VCaP (cell line): Measurements from ENCODE around the gene AOC3.
"Not testable (repeated sequence)": the region's sequence is repeated elsewhere in the genome, so short reads cannot be mapped to it uniquely, and the experiment has no call there.

Experiments
- H3K27ac ChIP-seq: fragments of 450-650 bp; 2 replicates; pipeline ENCODE4 v1.5.1; 2017
- TF ChIP-seq, protein P1 (sequence below): fragments of 450-650 bp; conservative IDR thresholded peaks from 2 replicates; pipeline ENCODE4 v1.5.1; 2017; ENCODE audit warnings: mild to moderate bottlenecking, moderate library complexity

AOC3 gene

GRCh38 chr17:42866216-42866615 is 15.2 kb downstream of the AOC3 start:
- H3K27ac ChIP-seq, result no peak overlapping the region

GRCh38 chr17:42866631-42867575 is 15.9 kb downstream of the AOC3 start:
- no peak overlapping the region for H3K27ac ChIP-seq
- TF ChIP-seq, protein P1, sequence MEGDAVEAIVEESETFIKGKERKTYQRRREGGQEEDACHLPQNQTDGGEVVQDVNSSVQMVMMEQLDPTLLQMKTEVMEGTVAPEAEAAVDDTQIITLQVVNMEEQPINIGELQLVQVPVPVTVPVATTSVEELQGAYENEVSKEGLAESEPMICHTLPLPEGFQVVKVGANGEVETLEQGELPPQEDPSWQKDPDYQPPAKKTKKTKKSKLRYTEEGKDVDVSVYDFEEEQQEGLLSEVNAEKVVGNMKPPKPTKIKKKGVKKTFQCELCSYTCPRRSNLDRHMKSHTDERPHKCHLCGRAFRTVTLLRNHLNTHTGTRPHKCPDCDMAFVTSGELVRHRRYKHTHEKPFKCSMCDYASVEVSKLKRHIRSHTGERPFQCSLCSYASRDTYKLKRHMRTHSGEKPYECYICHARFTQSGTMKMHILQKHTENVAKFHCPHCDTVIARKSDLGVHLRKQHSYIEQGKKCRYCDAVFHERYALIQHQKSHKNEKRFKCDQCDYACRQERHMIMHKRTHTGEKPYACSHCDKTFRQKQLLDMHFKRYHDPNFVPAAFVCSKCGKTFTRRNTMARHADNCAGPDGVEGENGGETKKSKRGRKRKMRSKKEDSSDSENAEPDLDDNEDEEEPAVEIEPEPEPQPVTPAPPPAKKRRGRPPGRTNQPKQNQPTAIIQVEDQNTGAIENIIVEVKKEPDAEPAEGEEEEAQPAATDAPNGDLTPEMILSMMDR, result no peak

More at GRCh38 chr17:42866216-42866615, 15.2 kb downstream of the AOC3 start:
- TF ChIP-seq, protein P1, result no peak

DNA sequence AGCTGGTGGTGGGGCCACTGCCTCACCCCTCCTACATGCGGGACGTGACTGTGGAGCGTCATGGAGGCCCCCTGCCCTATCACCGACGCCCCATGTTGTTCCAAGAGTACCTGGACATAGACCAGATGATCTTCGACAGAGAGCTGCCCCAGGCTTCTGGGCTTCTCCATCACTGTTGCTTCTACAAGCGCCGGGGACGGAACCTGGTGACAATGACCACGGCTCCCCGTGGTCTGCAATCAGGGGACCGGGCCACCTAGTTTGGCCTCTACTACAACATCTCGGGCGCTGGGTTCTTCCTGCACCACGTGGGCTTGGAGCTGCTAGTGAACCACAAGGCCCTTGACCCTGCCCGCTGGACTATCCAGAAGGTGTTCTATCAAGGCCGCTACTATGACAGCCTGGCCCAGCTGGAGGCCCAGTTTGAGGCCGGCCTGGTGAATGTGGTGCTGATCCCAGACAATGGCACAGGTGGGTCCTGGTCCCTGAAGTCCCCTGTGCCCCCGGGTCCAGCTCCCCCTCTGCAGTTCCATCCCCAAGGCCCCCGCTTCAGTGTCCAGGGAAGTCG is 16.8 kb downstream of the AOC3 start:
- H3K27ac ChIP-seq, result not testable (repeated sequence)

DNA sequence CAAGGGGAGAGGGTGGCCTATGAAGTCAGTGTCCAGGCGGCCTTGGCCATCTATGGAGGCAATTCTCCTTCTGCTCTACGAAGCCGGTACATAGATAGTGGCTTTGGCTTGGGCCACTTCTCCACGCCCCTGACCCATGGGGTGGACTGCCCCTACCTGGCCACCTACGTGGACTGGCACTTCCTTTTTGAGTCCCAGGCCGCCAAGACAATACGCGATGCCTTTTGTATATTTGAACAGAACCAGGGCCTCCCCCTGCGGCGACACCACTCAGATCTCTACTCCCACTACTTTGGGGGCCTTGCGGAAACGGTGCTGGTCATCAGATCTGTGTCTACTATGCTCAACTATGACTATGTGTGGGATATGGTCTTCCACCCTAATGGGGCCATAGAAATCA is 17.3 kb downstream of the AOC3 start:
- no peak overlapping the region for H3K27ac ChIP-seq
- TF ChIP-seq, protein P1, result no peak

DNA sequence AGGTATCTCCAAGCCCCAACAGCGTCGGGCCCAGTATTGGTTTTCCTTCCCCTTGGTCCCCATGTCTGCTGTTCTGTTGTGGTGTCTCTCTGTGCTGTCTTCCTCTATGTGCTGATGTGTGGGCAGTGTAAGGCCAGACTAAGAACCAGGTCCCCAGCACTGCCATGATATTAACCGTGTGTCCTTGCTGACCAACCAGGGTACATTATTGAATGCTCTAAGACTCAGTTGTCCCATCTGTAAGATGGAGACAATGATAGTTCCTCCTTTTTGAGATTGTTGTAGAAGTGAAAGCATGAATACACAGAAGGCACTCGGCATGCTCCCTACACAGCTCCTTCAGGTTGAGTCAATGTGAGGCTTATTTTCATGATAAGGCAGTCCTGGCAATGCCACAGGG is 20.6 kb downstream of the AOC3 start:
- H3K27ac ChIP-seq, result no peak overlapping the region
- TF ChIP-seq, protein P1, result no peak

DNA sequence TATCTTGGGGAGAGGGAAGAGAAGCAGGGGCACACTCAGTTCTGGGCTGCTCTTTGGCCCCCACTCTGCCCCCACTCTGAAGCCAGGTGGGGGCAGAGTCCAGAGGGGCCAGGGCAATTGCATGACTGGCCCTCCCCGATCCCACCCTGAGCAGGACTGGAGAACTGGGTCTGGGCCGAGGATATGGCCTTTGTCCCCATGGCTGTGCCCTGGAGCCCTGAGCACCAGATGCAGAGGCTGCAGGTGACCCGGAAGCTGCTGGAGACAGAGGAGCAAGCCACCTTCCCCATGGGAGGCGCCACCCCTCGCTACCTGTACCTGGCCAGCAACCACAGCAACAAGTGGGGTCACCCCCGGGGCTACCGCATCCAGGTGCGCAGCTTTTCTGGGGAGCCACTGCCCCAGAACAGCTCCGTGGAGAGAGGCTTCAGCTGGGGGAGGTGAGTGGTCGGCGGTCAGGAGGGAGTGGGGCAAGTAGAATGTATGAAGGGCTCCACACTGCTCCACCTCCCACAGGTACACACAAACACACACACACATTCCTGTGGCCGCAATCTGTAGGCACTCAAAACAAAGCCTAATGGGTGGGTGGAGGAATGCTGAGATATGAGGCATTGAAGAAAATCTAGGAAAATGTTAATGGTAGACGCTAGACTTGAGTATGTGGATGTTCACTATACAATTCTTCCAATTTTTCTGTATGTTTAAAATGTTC is 21.4 kb downstream of the AOC3 start:
- no peak overlapping the region for H3K27ac ChIP-seq
- TF ChIP-seq, protein P1, result no peak

- TF ChIP-seq, protein P1, result no peak
- H3K27ac ChIP-seq, result no peak overlapping the region
Measured at GRCh38 chr17:42873315-42873714, 22.3 kb downstream of the AOC3 start.

- not testable (repeated sequence) for H3K27ac ChIP-seq
Measured at GRCh38 chr17:42873932-42874695, 23.1 kb downstream of the AOC3 start.
